GM18499 (cell line): ENCODE results near the gene BAD.

ENCODE experiments used
- ATAC-seq: cut with Tn5 transposase; IDR thresholded peaks from one replicate; pipeline ENCODE4 v1.9.1; 2021; ENCODE audit warnings: moderate number of reproducible peaks; ENCODE audit not compliant: insufficient read depth, unreplicated experiment

BAD gene

GRCh38 chr11:64261556-64262080, 22.8 kb downstream of the BAD start:
- ATAC-seq: no peak

- no peak for ATAC-seq
Observed at GRCh38 chr11:64260147-64260708, 24.2 kb downstream of the BAD start.

- no peak for ATAC-seq
Observed at GRCh38 chr11:64259533-64260067, 24.9 kb downstream of the BAD start.

GRCh38 chr11:64258946-64259532, 25.4 kb downstream of the BAD start:
- ATAC-seq: no peak

GRCh38 chr11:64258356-64258755, 26.1 kb downstream of the BAD start:
- ATAC-seq: no peak

GRCh38 chr11:64256300-64256699, 28.2 kb downstream of the BAD start:
- no peak for ATAC-seq

GRCh38 chr11:64255135-64256128, 29.0 kb downstream of the BAD start:
- ATAC-seq: no peak

- ATAC-seq: no peak
Observed at GRCh38 chr11:64254326-64254725, 30.1 kb downstream of the BAD start.

- ATAC-seq: no peak
Observed at GRCh38 chr11:64253481-64253880, 31.0 kb downstream of the BAD start.

GRCh38 chr11:64253043-64253442, 31.4 kb downstream of the BAD start:
- ATAC-seq: no peak

GRCh38 chr11:64252003-64252872, 32.2 kb downstream of the BAD start:
- ATAC-seq: no peak

GRCh38 chr11:64251753-64252002, 32.8 kb downstream of the BAD start:
- no peak for ATAC-seq

- no peak for ATAC-seq
Observed at GRCh38 chr11:64251016-64251752, 33.3 kb downstream of the BAD start, which contains the start of gene PLCB3. TSS of gene PLCB3 (plus strand) at chr11:64251530. CDS start at chr11:64251650, 120 bp downstream.

- no peak for ATAC-seq
Observed at GRCh38 chr11:64250415-64251015, 34.0 kb downstream of the BAD start.

- ATAC-seq: no peak
Observed at GRCh38 chr11:64249563-64250414, 34.7 kb downstream of the BAD start.

GRCh38 chr11:64249038-64249437, 35.4 kb downstream of the BAD start:
- no peak for ATAC-seq

- ATAC-seq: no peak
Observed at GRCh38 chr11:64248578-64248977, 35.9 kb downstream of the BAD start.
